Colonic mucosa (tissue), 4 donors: Measurements from ENCODE around the gene CYP2R1. TPM values are rescaled to one million over a fixed set of nuclear protein-coding genes. Genes with fewer than 3 reads are reported as not detected.

Experiments
- DNase-seq: peaks from one replicate; pipeline ENCODE4 v3.0.0-alpha.2; 2020
- H3K27ac ChIP-seq: fragments of 200-600 bp; one replicate; pipeline ENCODE4 v1.8.0; 2021
- H3K27me3 ChIP-seq: fragments of 200-600 bp; one replicate; pipeline ENCODE4 v1.8.0; 2021
- H3K36me3 ChIP-seq: fragments of 200-600 bp; one replicate; pipeline ENCODE4 v1.8.0; 2021
- H3K4me1 ChIP-seq: fragments of 200-600 bp; one replicate; pipeline ENCODE4 v1.8.0; 2021; ENCODE audit warnings: mild to moderate bottlenecking
- H3K4me3 ChIP-seq: fragments of 200-600 bp; one replicate; pipeline ENCODE4 v1.8.0; 2021
- H3K9ac ChIP-seq, 2 donors: one replicate each; pipeline ENCODE4 v1.7.0; 2013; ENCODE audit warnings: control low read depth in 2 of 2, low read depth in 2 of 2, low read length in 2 of 2
- H3K9me3 ChIP-seq: fragments of 200-600 bp; one replicate; pipeline ENCODE4 v1.8.0; 2021
- CTCF ChIP-seq: fragments of 200-600 bp; IDR thresholded peaks from one replicate; pipeline ENCODE4 v1.8.0; 2022; ENCODE audit warnings: antibody characterized with exemption, mild to moderate bottlenecking
- intact Hi-C: fragments of 100-400 bp; cut with DNase I; formaldehyde crosslinking; loops from one replicate; pipeline ENCODE4 v1.14.1; 2022
- total RNA-seq, 2 donors: library from RNA; stranded (reverse); fragmentation: NEBNext Ultra II Directional in 1 of 2; extraction: Animal tissue kit (Norgen Biotek cat#: 25700) in 1 of 2; gene quantifications; one replicate each; pipeline ENCODE4 v1.2.1, GENCODE V29; 2021
- donor health status: healthy.
- donor health status: DM: no; HTN: no; CAD: no.
- donor health status: DM: no; HTN: no; CAD: no.

CYP2R1 gene
- total RNA-seq, 2 donors from 2014 or later, result 11.1 to 17.7 TPM

- H3K27ac ChIP-seq, result no peak overlapping the region
- DNase-seq, result no peak
- no peaks in the 10 kb centered on the region for H3K36me3 ChIP-seq
- H3K9ac ChIP-seq, result no peak overlapping the region
- H3K4me3 ChIP-seq, result no peak overlapping the region
- H3K4me1 ChIP-seq, result no peaks in the 10 kb centered on the region
- intact Hi-C loops, result no loop called here
- H3K27me3 ChIP-seq, result no peaks in the 10 kb centered on the region
- H3K9me3 ChIP-seq, result no peaks in the 10 kb centered on the region
- TF ChIP-seq CTCF, result no peak
These were observed 39.4 kb downstream of the CYP2R1 start for GRCh38 chr11:14852571-14853177.

GRCh38 chr11:14842002-14842401 lies 50.0 kb downstream of the CYP2R1 start:
- Histone ChIP-seq H3K27me3 (no peaks in the 10 kb centered on the region), H3K9me3 (no peaks in the 10 kb centered on the region), H3K9ac (no peak overlapping the region), H3K4me3 (no peak overlapping the region), H3K36me3 (no peaks in the 10 kb centered on the region), H3K27ac (no peak overlapping the region), H3K4me1 (no peaks in the 10 kb centered on the region)
- DNase-seq, result no peak
- TF ChIP-seq CTCF, result no peak
- intact Hi-C loops, result no loop called here

GRCh38 chr11:14835496-14836492 lies 56.2 kb downstream of the CYP2R1 start:
- intact Hi-C loops, result no loop called here
- DNase-seq, result no peak
- H3K9me3 ChIP-seq, result no peaks in the 10 kb centered on the region
- no peak overlapping the region for H3K27ac ChIP-seq
- H3K36me3 ChIP-seq, result no peaks in the 10 kb centered on the region
- no peaks in the 10 kb centered on the region for H3K4me1 ChIP-seq
- H3K9ac ChIP-seq, result no peak overlapping the region
- no peaks in the 10 kb centered on the region for H3K27me3 ChIP-seq
- no peak for TF ChIP-seq CTCF
- no peak overlapping the region for H3K4me3 ChIP-seq

Other genes starting within 250 kb of the CYP2R1 start
- gene PDE3B, start 248.4 kb downstream of the CYP2R1 start, total RNA-seq, result 10 to 100 TPM; 21.5 to 23.6 TPM
- gene CALCA, start 80.1 kb upstream of the CYP2R1 start, total RNA-seq, result under 1 TPM in 1 of 2 donors, not detected in 1; 0.29 TPM
- gene CALCB, start 181.4 kb upstream of the CYP2R1 start, total RNA-seq, result under 1 TPM in 1 of 2 donors, not detected in 1; 0.16 TPM
- 1 to 10 TPM; 1.6 TPM for gene INSC, start 222.7 kb upstream of the CYP2R1 start, total RNA-seq